ENCODE measurements around the gene C9orf43. TPM values are rescaled to one million over a fixed set of nuclear protein-coding genes. Genes with fewer than 3 reads are reported as not detected.
"Not testable (repeated sequence)": the region's sequence is repeated elsewhere in the genome, so short reads cannot be mapped to it uniquely, and the experiment has no call there.

Gene C9orf43
- total RNA-seq, 4 donors from 2014 or later, result 0.75 TPM; not detected in 3

- Histone ChIP-seq H3K4me1 (no peaks in the 10 kb centered on the region), H3K9me3 (no peaks in the 10 kb centered on the region), H3K27ac (peak overlapping the region in 1 of 4 donors; percentile 12), H3K4me3 (no peak overlapping the region), H3K27me3 (no peaks in the 10 kb centered on the region), H3K36me3 (no peaks in the 10 kb centered on the region)
- WGBS, 2 donors (ENCODE audit: low coverage in 1 of 2), result 94% methylated on average over 1 of the region's 1 CpG; no CpG with 5 or more reads in 1 of the 2 donors
- DNase-seq, result no peak
- in situ Hi-C loops (cut with MboI; ENCODE audit: low pct_ligation_motif_present in 1 of 4, low pct_unique_long_range_greater_than_20kb in 1 of 4, low sequenced_read_pairs in 3 of 4) (no loop called here), intact Hi-C loops (cut with DNase I; ENCODE audit: low total_unique reads) (no loop called here)
- TF ChIP-seq POLR2AphosphoS5 (IDR thresholded peaks at IDR 0.05) (no peak), POLR2A (IDR thresholded peaks at IDR 0.05) (no peak), EP300 (IDR thresholded peaks at IDR 0.05; ENCODE audit: low read depth) (no peak)
- TF ChIP-seq, protein P1, sequence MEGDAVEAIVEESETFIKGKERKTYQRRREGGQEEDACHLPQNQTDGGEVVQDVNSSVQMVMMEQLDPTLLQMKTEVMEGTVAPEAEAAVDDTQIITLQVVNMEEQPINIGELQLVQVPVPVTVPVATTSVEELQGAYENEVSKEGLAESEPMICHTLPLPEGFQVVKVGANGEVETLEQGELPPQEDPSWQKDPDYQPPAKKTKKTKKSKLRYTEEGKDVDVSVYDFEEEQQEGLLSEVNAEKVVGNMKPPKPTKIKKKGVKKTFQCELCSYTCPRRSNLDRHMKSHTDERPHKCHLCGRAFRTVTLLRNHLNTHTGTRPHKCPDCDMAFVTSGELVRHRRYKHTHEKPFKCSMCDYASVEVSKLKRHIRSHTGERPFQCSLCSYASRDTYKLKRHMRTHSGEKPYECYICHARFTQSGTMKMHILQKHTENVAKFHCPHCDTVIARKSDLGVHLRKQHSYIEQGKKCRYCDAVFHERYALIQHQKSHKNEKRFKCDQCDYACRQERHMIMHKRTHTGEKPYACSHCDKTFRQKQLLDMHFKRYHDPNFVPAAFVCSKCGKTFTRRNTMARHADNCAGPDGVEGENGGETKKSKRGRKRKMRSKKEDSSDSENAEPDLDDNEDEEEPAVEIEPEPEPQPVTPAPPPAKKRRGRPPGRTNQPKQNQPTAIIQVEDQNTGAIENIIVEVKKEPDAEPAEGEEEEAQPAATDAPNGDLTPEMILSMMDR (IDR thresholded peaks at IDR 0.05), result no peak
Observed at GRCh38 chr9:113428062-113428615, 17.6 kb downstream of the C9orf43 start.

DNA sequence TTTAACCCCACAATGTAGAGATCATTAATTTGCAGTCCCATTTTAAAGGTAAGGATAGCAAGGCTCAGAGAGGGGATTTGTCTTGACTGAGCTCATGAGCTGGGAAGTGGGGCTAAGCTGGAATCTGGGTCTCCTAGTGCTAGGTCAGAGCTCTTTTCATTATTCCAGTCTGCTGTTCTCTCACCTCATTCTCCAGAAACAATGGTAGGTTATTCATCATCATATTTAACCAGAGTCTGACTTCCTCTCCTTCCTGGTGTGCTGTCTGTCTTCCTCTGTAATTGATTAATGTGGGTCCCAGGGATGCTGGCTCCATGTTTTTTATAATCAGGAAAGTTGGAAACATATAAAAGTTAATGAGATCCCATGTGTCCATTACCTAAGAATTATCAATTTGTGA is 20.6 kb downstream of the C9orf43 start:
- Histone ChIP-seq H3K4me3 (no peak overlapping the region), H3K27ac (no peak overlapping the region), H3K4me1 (no peaks in the 10 kb centered on the region), H3K9me3 (no peaks in the 10 kb centered on the region), H3K27me3 (no peaks in the 10 kb centered on the region), H3K36me3 (no peaks in the 10 kb centered on the region)
- DNase-seq, result no peak
- in situ Hi-C loops (cut with MboI; ENCODE audit: low pct_ligation_motif_present in 1 of 4, low pct_unique_long_range_greater_than_20kb in 1 of 4, low sequenced_read_pairs in 3 of 4), result loop anchor here in 1 of 4 donors (10.0 kb wide), 1 partner anchor 224 kb away; no protein-coding TSS in a partner anchor
- intact Hi-C loops (cut with DNase I; ENCODE audit: low total_unique reads), result no loop called here
- TF ChIP-seq EP300 (IDR thresholded peaks at IDR 0.05; ENCODE audit: low read depth) (no peak), POLR2A (IDR thresholded peaks at IDR 0.05) (no peak), POLR2AphosphoS5 (IDR thresholded peaks at IDR 0.05) (no peak)
- TF ChIP-seq, protein P1 (IDR thresholded peaks at IDR 0.05), result no peak

- 84% methylated on average over 4 of the region's 4 CpGs; no CpG with 5 or more reads in 1 of the 2 donors for WGBS, 2 donors (ENCODE audit: low coverage in 1 of 2)
- in situ Hi-C loops (cut with MboI; ENCODE audit: low pct_ligation_motif_present in 1 of 4, low pct_unique_long_range_greater_than_20kb in 1 of 4, low sequenced_read_pairs in 3 of 4) (loop anchor here in 1 of 4 donors (10.0 kb wide), 1 partner anchor 218 kb away; no protein-coding TSS in a partner anchor), intact Hi-C loops (cut with DNase I; ENCODE audit: low total_unique reads) (no loop called here)
Observed at GRCh38 chr9:113436728-113437515, 26.4 kb downstream of the C9orf43 start.

GRCh38 chr9:113437716-113438115 is 27.2 kb downstream of the C9orf43 start:
- WGBS, 2 donors (ENCODE audit: low coverage in 1 of 2), result 67 to 73% methylated on average over 1 of the region's 1 CpG
- intact Hi-C loops (cut with DNase I; ENCODE audit: low total_unique reads); H3K9me3 ChIP-seq; H3K4me3 ChIP-seq; H3K27ac ChIP-seq; DNase-seq; H3K27me3 ChIP-seq; H3K4me1 ChIP-seq; H3K36me3 ChIP-seq: not testable (repeated sequence)
- in situ Hi-C loops (cut with MboI; ENCODE audit: low pct_ligation_motif_present in 1 of 4, low pct_unique_long_range_greater_than_20kb in 1 of 4, low sequenced_read_pairs in 3 of 4), result loop anchor here in 1 of 4 donors (10.0 kb wide), 1 partner anchor 217 kb away; no protein-coding TSS in a partner anchor

More at GRCh38 chr9:113436728-113437515, 26.4 kb downstream of the C9orf43 start:
- no peak for DNase-seq
- TF ChIP-seq, protein P1 (IDR thresholded peaks at IDR 0.05), result no peak
- TF ChIP-seq POLR2A (IDR thresholded peaks at IDR 0.05) (no peak), POLR2AphosphoS5 (IDR thresholded peaks at IDR 0.05) (no peak), EP300 (IDR thresholded peaks at IDR 0.05; ENCODE audit: low read depth) (no peak)
- no peak overlapping the region for H3K4me3 ChIP-seq
- no peaks in the 10 kb centered on the region for H3K4me1 ChIP-seq
- no peak overlapping the region for H3K27ac ChIP-seq
- no peaks in the 10 kb centered on the region for H3K27me3 ChIP-seq
- no peaks in the 10 kb centered on the region for H3K9me3 ChIP-seq
- H3K36me3 ChIP-seq, result no peaks in the 10 kb centered on the region
